ENCODE results near the gene SUGP1. TPM values are rescaled to one million over a fixed set of nuclear protein-coding genes. Genes with fewer than 3 reads are reported as not detected.
"Not testable (repeated sequence)": the region's sequence is repeated elsewhere in the genome, so short reads cannot be mapped to it uniquely, and the experiment has no call there.

Gene SUGP1
- total RNA-seq, 4 donors from 2014 or later, result 22.8 to 31.2 (median 24.8) TPM

GRCh38 chr19:19257836-19258588, 62.3 kb downstream of the SUGP1 start:
- ATAC-seq (ENCODE audit: low FRiP score), result no peak
- TF ChIP-seq, protein P1, sequence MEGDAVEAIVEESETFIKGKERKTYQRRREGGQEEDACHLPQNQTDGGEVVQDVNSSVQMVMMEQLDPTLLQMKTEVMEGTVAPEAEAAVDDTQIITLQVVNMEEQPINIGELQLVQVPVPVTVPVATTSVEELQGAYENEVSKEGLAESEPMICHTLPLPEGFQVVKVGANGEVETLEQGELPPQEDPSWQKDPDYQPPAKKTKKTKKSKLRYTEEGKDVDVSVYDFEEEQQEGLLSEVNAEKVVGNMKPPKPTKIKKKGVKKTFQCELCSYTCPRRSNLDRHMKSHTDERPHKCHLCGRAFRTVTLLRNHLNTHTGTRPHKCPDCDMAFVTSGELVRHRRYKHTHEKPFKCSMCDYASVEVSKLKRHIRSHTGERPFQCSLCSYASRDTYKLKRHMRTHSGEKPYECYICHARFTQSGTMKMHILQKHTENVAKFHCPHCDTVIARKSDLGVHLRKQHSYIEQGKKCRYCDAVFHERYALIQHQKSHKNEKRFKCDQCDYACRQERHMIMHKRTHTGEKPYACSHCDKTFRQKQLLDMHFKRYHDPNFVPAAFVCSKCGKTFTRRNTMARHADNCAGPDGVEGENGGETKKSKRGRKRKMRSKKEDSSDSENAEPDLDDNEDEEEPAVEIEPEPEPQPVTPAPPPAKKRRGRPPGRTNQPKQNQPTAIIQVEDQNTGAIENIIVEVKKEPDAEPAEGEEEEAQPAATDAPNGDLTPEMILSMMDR (IDR thresholded peaks at IDR 0.05), result no peak
- no peak for DNase-seq (ENCODE audit: low spot score)

GRCh38 chr19:19257137-19257536, 63.2 kb downstream of the SUGP1 start:
- TF ChIP-seq, protein P1 (IDR thresholded peaks at IDR 0.05), result no peak
- no peak for ATAC-seq (ENCODE audit: low FRiP score)
- DNase-seq (ENCODE audit: low spot score), result no peak

DNA sequence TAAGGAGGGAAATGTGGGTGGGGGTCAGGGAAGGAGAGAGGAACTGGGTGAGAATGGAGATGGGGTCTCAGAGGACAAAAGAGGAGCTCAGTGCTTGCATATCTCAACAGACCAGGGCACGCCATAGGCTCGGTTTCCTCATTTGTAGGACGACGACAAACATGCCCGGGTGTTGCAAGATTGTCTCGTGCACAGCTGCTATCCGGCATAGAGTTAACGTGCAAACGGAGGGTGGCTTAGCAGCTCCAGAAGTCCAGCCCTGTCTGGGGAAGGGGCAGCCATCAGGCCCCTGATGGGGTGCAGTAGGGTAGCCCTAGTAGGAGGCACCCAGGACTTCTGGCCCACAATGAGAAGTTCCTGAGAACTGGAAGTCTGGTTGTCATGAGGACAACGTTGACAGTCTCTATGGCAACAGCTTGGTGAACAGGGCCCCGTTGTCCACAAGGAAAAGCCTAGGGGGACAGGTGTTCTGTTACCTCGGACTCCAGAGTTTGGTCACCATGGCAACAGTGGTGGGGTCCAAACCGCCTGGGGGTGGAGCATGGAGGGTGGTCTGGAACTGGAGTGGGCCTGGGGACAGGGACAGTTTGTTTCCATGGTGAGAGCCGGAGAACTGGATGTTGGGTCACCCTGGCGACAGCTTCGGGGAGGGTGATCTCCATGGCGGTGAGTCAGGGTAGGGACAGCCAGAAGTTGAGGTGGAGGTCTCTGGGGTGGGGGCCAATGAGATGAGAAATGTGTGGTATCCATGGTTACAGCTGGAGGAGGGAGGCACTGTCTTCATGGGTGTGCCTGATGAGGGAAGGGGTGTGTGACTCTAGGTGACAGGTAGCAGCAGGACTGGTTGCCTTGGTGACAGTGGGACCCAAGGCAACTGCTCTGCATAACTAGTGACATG, 64.0 kb downstream of the SUGP1 start:
- DNase-seq (ENCODE audit: low spot score) (no peak), ATAC-seq (ENCODE audit: low FRiP score) (no peak)
- TF ChIP-seq, protein P1 (IDR thresholded peaks at IDR 0.05), result no peak

GRCh38 chr19:19253409-19253808, 66.9 kb downstream of the SUGP1 start:
- ATAC-seq (ENCODE audit: low FRiP score); DNase-seq (ENCODE audit: low spot score): not testable (repeated sequence)

DNA sequence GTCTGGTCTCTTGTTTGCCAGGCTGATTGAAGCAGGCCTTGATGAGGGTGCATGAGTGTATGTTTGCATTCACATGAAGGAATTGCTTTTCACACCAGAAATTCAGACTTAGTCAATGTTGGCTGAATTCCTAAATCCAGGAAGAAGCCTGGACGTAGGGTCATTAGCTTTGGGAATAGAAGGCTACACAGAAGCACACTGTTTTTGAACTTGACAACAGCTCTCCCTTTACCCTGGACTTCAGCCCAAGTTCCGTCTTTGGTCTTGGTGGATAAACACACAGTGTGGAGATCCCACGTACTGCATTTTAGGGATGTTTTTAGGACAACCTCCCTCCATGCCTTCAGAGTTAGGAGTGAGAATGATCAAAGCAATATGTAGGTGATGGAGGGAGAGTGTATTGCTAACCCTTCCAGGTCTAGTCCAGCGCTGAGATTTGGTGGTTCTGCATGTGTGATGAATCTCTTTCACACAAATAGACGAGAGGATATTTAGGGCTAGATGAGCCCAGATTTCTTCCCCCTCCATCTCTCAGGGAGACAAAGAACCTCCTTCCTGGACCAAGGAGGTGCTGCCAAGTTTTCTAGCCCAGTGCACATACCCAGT, 70.0 kb downstream of the SUGP1 start:
- ATAC-seq (ENCODE audit: low FRiP score) (no peak), DNase-seq (ENCODE audit: low spot score) (no peak)
- TF ChIP-seq, protein P1 (IDR thresholded peaks at IDR 0.05), result no peak

- no peak for ATAC-seq (ENCODE audit: low FRiP score)
- TF ChIP-seq, protein P1 (IDR thresholded peaks at IDR 0.05), result no peak
- no peak for DNase-seq (ENCODE audit: low spot score)
These were observed 79.8 kb downstream of the SUGP1 start for GRCh38 chr19:19240476-19240875.

DNA sequence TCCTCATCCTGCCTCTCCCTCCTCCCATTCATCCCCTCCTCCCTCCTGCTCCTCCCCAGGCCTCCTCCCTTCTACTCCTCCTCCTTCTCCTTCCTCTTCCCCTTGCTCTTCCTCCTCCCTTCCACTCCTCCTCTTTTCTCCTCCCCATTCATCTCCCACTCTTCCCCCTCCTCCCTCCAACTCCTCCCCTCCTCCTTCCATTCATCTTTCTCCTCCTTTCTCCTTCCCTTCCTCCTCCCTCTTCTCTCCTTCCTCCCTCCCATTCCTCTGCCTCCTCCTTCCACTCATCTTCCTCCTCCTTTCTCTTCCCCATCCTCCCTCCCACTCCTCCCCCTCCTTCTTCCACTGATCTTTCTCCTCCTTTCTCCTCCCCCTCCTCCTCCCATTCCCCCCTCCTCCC, 80.6 kb downstream of the SUGP1 start:
- TF ChIP-seq, protein P1 (IDR thresholded peaks at IDR 0.05), result no peak
- ATAC-seq (ENCODE audit: low FRiP score) (no peak), DNase-seq (ENCODE audit: low spot score) (no peak)
